Type B pancreatic cell (in vitro differentiated cells): ENCODE results near the gene CTRB1. TPM values are rescaled to one million over a fixed set of nuclear protein-coding genes. Genes with fewer than 3 reads are reported as not detected.

Experiments used
- DNase-seq: peaks from one replicate; pipeline ENCODE4 v3.0.0; 2021; ENCODE audit warnings: mixed read lengths; ENCODE audit not compliant: unreplicated experiment; ENCODE audit errors: extremely low spot score
- H3K27ac Mint-ChIP-seq: 2 replicates; pipeline ENCODE4 v1.8.0; 2021; ENCODE audit warnings: mild to moderate bottlenecking, mixed read lengths
- H3K27me3 Mint-ChIP-seq: 2 replicates; pipeline ENCODE4 v1.8.0; 2021; ENCODE audit warnings: mixed read lengths
- H3K36me3 Mint-ChIP-seq: 2 replicates; pipeline ENCODE4 v1.8.0; 2021; ENCODE audit warnings: mixed read lengths
- H3K4me1 Mint-ChIP-seq: one replicate; pipeline ENCODE4 v1.8.0; 2021; ENCODE audit warnings: mixed read lengths; ENCODE audit not compliant: unreplicated experiment
- H3K4me3 Mint-ChIP-seq: 2 replicates; pipeline ENCODE4 v1.8.0; 2021; ENCODE audit warnings: mild to moderate bottlenecking, mixed read lengths
- H3K9me3 Mint-ChIP-seq: 2 replicates; pipeline ENCODE4 v1.8.0; 2021; ENCODE audit warnings: mixed read lengths
- total RNA-seq: library from RNA; stranded (reverse); gene quantifications from 2 replicates; pipeline ENCODE4 v1.2.1, GENCODE V29; 2021; ENCODE audit warnings: low replicate concordance
- TF ChIP-seq, protein P1 (sequence below): fragments of 200-600 bp; sonication (generic); conservative IDR thresholded peaks from 2 replicates; pipeline ENCODE4 v1.5.0; 2021; ENCODE audit warnings: antibody characterized with exemption, mild to moderate bottlenecking

The CTRB1 gene
- total RNA-seq, 1 donor from 2014 or later: not detected

DNA sequence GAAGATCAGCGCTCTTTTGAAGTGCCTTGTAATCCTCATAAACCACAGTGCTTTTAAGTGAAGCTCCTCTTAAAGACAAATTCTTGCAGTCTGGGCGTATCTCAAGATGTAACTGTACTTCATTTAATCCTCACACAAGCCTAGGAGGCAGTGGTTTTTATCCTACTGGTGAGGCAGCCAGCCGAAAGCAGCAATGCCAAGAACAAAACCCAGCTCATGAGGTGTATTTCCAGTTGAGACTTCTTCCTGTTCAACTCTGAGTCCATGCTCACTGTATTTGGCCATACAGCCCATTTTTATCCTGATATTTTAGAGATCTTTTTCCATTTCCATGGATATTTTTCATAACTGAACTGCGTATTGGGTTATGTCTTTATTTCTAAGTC is 25.5 kb upstream of the CTRB1 start:
- H3K27me3 Mint-ChIP-seq: peaks cover 4% of the 10 kb centered on the region
- peaks cover 5% of the 10 kb centered on the region for H3K9me3 Mint-ChIP-seq
- peaks cover 7% of the 10 kb centered on the region for H3K4me1 Mint-ChIP-seq
- H3K27ac Mint-ChIP-seq: no peak overlapping the region
- TF ChIP-seq, protein P1, sequence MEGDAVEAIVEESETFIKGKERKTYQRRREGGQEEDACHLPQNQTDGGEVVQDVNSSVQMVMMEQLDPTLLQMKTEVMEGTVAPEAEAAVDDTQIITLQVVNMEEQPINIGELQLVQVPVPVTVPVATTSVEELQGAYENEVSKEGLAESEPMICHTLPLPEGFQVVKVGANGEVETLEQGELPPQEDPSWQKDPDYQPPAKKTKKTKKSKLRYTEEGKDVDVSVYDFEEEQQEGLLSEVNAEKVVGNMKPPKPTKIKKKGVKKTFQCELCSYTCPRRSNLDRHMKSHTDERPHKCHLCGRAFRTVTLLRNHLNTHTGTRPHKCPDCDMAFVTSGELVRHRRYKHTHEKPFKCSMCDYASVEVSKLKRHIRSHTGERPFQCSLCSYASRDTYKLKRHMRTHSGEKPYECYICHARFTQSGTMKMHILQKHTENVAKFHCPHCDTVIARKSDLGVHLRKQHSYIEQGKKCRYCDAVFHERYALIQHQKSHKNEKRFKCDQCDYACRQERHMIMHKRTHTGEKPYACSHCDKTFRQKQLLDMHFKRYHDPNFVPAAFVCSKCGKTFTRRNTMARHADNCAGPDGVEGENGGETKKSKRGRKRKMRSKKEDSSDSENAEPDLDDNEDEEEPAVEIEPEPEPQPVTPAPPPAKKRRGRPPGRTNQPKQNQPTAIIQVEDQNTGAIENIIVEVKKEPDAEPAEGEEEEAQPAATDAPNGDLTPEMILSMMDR: no peak
- H3K36me3 Mint-ChIP-seq: peaks cover 3% of the 10 kb centered on the region
- no peak overlapping the region for H3K4me3 Mint-ChIP-seq
- DNase-seq: no peak

DNA sequence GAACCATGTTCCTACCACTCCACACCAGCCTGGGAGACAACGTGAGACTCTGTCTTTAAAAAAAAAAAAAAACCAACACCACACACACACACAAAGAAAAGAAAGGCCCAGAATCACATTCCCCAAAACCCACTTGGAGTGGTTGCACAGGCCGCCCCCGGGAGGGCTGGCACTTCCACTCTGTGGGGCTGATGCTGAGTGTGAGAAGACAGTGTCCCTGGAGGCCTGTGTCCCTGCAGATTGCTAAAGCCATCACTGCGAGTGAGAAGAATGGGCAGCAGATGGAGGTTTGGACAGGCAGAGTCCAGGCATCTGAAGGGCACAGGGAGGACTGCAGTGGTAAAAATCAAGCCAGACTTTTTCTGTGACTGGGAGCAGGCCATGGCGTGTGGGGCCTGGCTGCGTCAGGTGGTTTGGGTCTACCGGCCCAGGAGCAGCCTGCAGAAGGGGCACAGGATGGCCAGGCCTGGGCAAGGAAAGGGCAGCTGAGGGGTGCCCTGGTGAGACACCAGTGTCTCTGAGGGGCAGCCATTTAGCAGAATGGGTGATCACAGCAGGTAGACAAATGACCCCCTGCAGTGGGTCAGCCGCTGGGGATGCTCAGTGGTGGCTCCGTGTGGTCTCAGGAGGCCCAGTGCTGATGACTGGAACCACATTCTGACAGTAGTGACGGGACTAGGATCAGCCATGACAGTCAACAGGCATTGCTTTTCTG is 24.9 kb upstream of the CTRB1 start:
- peaks cover 2% of the 10 kb centered on the region for H3K9me3 Mint-ChIP-seq
- peaks cover 10% of the 10 kb centered on the region for H3K4me1 Mint-ChIP-seq
- no peak overlapping the region for H3K4me3 Mint-ChIP-seq
- peaks cover 2% of the 10 kb centered on the region for H3K36me3 Mint-ChIP-seq
- DNase-seq: peak; percentile 29
- peaks cover 4% of the 10 kb centered on the region for H3K27me3 Mint-ChIP-seq
- no peak overlapping the region for H3K27ac Mint-ChIP-seq
- TF ChIP-seq, protein P1: no peak

DNA sequence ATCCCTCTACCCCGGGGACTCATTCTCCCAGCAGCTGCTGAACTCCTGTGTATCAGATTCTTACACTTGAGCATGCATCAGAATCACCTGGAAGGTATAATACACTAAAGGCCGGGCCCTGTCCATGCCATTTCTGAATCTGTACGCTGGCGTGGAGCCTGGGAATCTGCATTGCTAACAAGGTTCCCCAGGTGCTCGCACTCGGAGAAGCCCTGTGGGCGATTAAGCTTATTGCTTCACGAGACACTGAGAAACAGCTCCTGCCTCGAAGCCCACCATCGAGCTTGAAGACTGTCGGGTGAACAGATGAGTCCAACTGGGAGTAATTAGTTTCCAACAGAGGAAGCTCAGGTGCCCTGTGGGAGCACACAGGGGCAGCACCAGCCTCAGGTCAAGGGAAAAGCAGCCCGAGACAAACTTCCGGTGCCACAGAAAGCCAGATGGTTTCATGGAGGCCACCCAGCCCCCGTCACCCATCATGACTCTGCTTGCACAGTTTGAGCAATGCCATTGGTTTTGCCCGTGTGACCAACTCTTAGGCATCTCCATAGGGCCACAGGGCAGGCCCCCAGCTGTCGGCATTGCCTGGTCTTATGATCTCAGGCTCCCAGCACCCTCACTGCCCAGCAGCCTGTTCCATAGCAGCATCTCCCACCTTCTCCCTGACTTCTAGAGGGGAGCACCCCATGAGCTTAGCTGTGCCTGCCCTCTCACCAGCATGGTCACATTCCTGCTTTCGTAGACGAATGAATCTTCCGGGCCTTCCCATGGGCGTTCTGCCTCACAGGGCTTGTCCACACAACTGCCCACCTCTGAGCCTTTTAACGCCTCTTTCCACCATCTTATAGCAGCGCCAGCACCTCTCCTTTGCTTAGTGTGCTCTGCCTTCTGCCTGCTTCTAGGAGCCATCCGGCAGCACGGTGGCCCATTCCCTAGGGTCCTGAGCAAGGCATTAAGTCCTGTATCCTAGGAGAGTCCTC is 22.7 kb upstream of the CTRB1 start:
- Mint-ChIP-seq H3K27ac (no peak overlapping the region), H3K4me1 (peaks cover 10% of the 10 kb centered on the region), H3K4me3 (no peak overlapping the region), H3K9me3 (no peaks in the 10 kb centered on the region), H3K27me3 (peaks cover 4% of the 10 kb centered on the region), H3K36me3 (no peaks in the 10 kb centered on the region)
- TF ChIP-seq, protein P1: no peak
- no peak for DNase-seq

DNA sequence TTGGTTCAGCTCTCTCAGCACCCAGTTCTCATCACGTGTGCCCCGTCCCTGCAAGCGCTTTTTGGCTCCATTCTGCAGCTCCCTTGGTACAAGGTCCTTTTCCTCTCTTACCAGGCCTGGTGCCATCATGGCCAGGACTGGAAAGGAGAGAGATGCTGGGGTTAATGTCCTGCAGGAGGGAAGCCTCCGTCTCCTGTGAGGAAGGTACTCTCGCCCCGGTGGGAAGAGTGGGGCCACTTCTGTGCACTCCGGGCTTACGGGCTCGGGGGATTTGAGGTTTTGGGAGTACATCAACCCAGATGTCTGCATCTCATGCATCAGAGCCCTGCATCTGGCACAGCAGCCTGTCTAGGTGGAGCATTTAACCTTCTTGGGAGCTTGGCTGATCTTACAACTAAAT is 22.0 kb upstream of the CTRB1 start:
- Mint-ChIP-seq H3K36me3 (no peaks in the 10 kb centered on the region), H3K27ac (no peak overlapping the region), H3K9me3 (no peaks in the 10 kb centered on the region), H3K4me1 (peaks cover 10% of the 10 kb centered on the region), H3K4me3 (no peak overlapping the region), H3K27me3 (peaks cover 4% of the 10 kb centered on the region)
- DNase-seq: no peak
- TF ChIP-seq, protein P1: no peak

DNA sequence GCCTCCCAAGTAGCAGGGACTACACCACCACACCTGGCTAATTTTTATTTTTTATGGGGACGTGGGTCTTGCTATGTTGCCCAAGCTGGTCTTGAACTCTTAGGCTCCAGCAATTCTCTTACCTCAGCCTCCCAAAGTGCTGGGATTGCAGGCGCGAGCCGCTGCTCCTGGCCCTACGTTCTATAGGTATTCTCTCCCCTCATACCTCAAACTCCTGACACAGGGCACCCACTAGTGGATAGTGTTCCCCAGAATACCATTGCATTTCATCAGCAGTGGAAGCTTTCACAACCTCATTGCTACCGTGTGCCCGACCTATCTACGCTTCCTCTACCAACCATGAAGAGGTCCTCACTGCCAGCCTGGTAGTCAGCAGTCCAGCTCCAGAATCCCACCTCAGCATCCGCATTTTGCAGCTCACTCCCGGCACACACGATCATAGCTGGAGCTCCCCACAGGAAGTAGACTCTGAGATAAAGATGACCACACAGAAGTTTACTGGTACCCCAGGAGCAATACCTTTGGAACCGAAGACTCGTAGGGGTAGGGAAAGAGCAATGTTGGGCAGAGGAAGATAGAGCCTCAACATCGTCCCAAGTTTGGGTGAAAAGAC is 21.2 kb upstream of the CTRB1 start:
- Mint-ChIP-seq H3K9me3 (no peaks in the 10 kb centered on the region), H3K27ac (no peak overlapping the region), H3K36me3 (no peaks in the 10 kb centered on the region), H3K4me1 (peaks cover 10% of the 10 kb centered on the region), H3K27me3 (peaks cover 4% of the 10 kb centered on the region), H3K4me3 (no peak overlapping the region)
- TF ChIP-seq, protein P1: no peak
- DNase-seq: no peak
